ENCODE results near the gene S100A10. TPM values are rescaled to one million over a fixed set of nuclear protein-coding genes. Genes with fewer than 3 reads are reported as not detected.

S100A10 gene
- total RNA-seq, 4 donors from 2014 or later: 152 to 404 (median 235) TPM

- TF ChIP-seq, protein P1, sequence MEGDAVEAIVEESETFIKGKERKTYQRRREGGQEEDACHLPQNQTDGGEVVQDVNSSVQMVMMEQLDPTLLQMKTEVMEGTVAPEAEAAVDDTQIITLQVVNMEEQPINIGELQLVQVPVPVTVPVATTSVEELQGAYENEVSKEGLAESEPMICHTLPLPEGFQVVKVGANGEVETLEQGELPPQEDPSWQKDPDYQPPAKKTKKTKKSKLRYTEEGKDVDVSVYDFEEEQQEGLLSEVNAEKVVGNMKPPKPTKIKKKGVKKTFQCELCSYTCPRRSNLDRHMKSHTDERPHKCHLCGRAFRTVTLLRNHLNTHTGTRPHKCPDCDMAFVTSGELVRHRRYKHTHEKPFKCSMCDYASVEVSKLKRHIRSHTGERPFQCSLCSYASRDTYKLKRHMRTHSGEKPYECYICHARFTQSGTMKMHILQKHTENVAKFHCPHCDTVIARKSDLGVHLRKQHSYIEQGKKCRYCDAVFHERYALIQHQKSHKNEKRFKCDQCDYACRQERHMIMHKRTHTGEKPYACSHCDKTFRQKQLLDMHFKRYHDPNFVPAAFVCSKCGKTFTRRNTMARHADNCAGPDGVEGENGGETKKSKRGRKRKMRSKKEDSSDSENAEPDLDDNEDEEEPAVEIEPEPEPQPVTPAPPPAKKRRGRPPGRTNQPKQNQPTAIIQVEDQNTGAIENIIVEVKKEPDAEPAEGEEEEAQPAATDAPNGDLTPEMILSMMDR (IDR thresholded peaks at IDR 0.05; ENCODE audit: low read depth): no peak
Measured at GRCh38 chr1:151942882-151943281, 50.8 kb downstream of the S100A10 start.

DNA sequence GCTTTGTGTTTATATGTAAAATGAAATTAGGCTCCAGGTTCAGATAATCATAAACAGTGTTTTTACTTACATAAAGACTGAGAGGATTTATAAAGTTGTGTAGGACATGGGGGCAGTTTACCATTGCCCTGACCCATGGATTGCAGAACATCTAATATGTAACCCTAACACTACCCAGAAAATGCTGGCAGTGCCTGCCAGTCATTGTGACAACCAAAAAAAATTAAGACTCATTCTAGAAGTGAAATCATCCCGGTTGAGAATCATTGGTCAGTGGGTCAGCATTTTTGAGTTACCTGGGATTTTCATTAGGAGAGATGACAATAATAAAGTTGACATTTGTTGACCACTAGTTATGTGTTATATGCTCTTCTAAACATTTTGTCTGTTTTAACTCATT lies 53.1 kb downstream of the S100A10 start:
- TF ChIP-seq, protein P1 (IDR thresholded peaks at IDR 0.05; ENCODE audit: low read depth): no peak

GRCh38 chr1:151939779-151940178 lies 53.9 kb downstream of the S100A10 start:
- TF ChIP-seq, protein P1 (IDR thresholded peaks at IDR 0.05; ENCODE audit: low read depth): no peak

DNA sequence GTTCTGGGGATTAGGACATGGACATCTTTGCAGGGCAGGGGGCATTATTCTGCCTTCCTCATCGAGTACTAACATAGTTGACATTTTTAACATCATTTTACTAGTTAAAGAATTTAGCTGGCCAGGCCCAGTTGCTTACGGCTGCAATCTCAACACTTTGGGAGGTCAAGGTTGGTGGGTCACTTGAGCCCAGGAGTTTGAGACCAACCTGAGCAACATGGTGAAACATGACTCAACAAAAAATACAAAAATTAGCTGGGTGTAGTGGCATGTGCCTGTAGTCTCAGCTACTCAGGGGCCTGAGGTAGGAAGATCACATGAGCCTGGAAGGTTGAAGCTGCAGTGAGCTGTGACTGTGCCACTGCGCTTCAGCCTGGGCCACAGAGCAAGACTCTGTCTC lies 54.5 kb downstream of the S100A10 start:
- TF ChIP-seq, protein P1 (IDR thresholded peaks at IDR 0.05; ENCODE audit: low read depth): no peak

- TF ChIP-seq, protein P1 (IDR thresholded peaks at IDR 0.05; ENCODE audit: low read depth): no peak
Measured at GRCh38 chr1:151936653-151937052, 57.0 kb downstream of the S100A10 start.

DNA sequence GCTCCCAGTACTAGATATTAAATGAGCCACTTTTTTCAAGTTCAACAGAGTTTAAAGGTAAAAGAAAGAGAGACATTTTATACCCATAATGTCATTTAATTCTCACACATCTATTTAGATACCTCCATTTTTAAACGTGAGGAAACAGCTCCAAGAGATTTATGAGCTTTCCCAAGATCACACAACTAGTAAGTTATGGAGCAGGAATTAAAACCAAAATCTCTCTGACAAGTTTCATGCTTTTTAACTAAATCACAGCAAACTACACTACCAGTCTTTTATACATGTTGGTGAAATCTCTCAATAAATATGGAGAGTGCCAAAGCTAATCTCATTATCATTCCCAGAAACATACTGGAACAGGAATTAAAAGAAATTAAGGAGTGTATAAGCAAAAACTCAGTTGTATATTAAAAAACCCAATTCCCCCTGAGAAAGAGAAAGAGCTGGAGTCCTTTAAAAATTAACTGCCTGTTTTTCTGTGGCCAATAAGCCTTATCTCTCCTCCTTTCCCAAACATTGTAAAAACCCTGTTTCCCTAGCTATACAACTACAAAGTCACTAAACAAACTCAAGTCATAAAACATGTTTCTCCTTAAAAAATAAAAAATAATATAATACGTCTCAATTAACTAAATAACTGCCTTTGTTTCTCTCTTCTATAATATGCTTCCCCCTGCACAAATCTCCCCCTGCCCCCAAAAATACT lies 57.6 kb downstream of the S100A10 start:
- TF ChIP-seq, protein P1 (IDR thresholded peaks at IDR 0.05; ENCODE audit: low read depth): no peak

DNA sequence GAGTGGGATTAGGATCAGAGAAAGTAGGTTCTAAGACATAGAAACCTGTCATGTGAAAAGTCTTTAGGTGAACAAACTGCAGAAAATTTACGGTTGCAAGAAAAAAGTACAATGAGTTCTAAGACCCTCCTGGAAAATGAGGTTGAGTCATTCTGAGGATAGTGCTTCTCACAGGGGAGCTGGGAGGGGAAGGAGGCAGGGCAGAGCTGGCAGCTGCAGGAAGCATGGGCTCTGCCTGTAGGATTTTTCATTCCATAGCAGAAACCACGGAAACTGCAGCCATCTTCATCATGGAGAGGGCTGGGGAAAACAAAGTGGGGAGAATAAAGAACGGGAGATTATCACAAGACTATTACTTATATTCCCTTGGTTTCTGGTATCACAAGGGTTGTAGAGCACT lies 58.5 kb downstream of the S100A10 start:
- TF ChIP-seq, protein P1 (IDR thresholded peaks at IDR 0.05; ENCODE audit: low read depth): no peak

All from subcutaneous adipose tissue (tissue), 4 donors.